ENCODE data around the gene BDP1. TPM values are rescaled to one million over a fixed set of nuclear protein-coding genes. Genes with fewer than 3 reads are reported as not detected.
"Not testable (repeated sequence)": the region's sequence is repeated elsewhere in the genome, so short reads cannot be mapped to it uniquely, and the experiment has no call there.

The BDP1 gene
- total and polyA plus RNA-seq, 4 donors, result 27.3 to 63.1 (median 35.8) TPM

GRCh38 chr5:71457106-71457505 is 1.7 kb downstream of the BDP1 start:
- Histone ChIP-seq H3K27ac (ENCODE audit: low read depth, low read length) (no peak overlapping the region), H3K27me3 (ENCODE audit: control insufficient read depth, insufficient read depth, low read length) (peaks cover 1% of the 10 kb centered on the region), H3K9me3 (ENCODE audit: control insufficient read depth, insufficient read depth, low read length) (no peaks in the 10 kb centered on the region), H3K4me1 (ENCODE audit: control insufficient read depth, insufficient read depth, low read length) (peaks cover 9% of the 10 kb centered on the region), H3K36me3 (ENCODE audit: control insufficient read depth, insufficient read depth, low read length) (peaks cover 21% of the 10 kb centered on the region), H3K4me3 (ENCODE audit: low read depth, low read length) (peak overlapping the region; percentile 97)
- WGBS (ENCODE audit: insufficient coverage), result 97% methylated on average over 7 of the region's 8 CpGs
- DNase-seq (ENCODE audit: low read depth in 4 of 6, low spot score in 6 of 6), result no peak

- H3K4me1 ChIP-seq (ENCODE audit: control insufficient read depth, insufficient read depth, low read length), result peaks cover 4% of the 10 kb centered on the region
- no peak overlapping the region for H3K4me3 ChIP-seq (ENCODE audit: low read depth, low read length)
- H3K9me3 ChIP-seq (ENCODE audit: control insufficient read depth, insufficient read depth, low read length), result no peaks in the 10 kb centered on the region
- H3K27me3 ChIP-seq (ENCODE audit: control insufficient read depth, insufficient read depth, low read length), result no peaks in the 10 kb centered on the region
- no peak for DNase-seq (ENCODE audit: low read depth in 4 of 6, low spot score in 6 of 6)
- peaks cover 50% of the 10 kb centered on the region for H3K36me3 ChIP-seq (ENCODE audit: control insufficient read depth, insufficient read depth, low read length)
- no peak overlapping the region for H3K27ac ChIP-seq (ENCODE audit: low read depth, low read length)
- no CpG with 5 or more reads among the region's 1 CpG for WGBS (ENCODE audit: insufficient coverage)
These were observed 5.2 kb downstream of the BDP1 start for GRCh38 chr5:71460693-71461092.

GRCh38 chr5:71461360-71461759 is 5.9 kb downstream of the BDP1 start:
- H3K27me3 ChIP-seq (ENCODE audit: control insufficient read depth, insufficient read depth, low read length), result no peaks in the 10 kb centered on the region
- peaks cover 4% of the 10 kb centered on the region for H3K4me1 ChIP-seq (ENCODE audit: control insufficient read depth, insufficient read depth, low read length)
- peaks cover 51% of the 10 kb centered on the region for H3K36me3 ChIP-seq (ENCODE audit: control insufficient read depth, insufficient read depth, low read length)
- H3K9me3 ChIP-seq (ENCODE audit: control insufficient read depth, insufficient read depth, low read length), result no peaks in the 10 kb centered on the region
- WGBS (ENCODE audit: insufficient coverage), result no CpG with 5 or more reads among the region's 3 CpGs
- no peak overlapping the region for H3K4me3 ChIP-seq (ENCODE audit: low read depth, low read length)
- DNase-seq (ENCODE audit: low read depth in 4 of 6, low spot score in 6 of 6), result no peak
- H3K27ac ChIP-seq (ENCODE audit: low read depth, low read length), result no peak overlapping the region

- H3K9me3 ChIP-seq (ENCODE audit: control insufficient read depth, insufficient read depth, low read length), result no peaks in the 10 kb centered on the region
- DNase-seq (ENCODE audit: low read depth in 4 of 6, low spot score in 6 of 6), result no peak
- no CpG with 5 or more reads among the region's 9 CpGs for WGBS (ENCODE audit: insufficient coverage)
- peaks cover 48% of the 10 kb centered on the region for H3K36me3 ChIP-seq (ENCODE audit: control insufficient read depth, insufficient read depth, low read length)
- H3K4me1 ChIP-seq (ENCODE audit: control insufficient read depth, insufficient read depth, low read length), result no peaks in the 10 kb centered on the region
- H3K27ac ChIP-seq (ENCODE audit: low read depth, low read length), result no peak overlapping the region
- H3K4me3 ChIP-seq (ENCODE audit: low read depth, low read length), result no peak overlapping the region
- H3K27me3 ChIP-seq (ENCODE audit: control insufficient read depth, insufficient read depth, low read length), result no peaks in the 10 kb centered on the region
These were observed 15.7 kb downstream of the BDP1 start for GRCh38 chr5:71471193-71471592.

- no peaks in the 10 kb centered on the region for H3K27me3 ChIP-seq (ENCODE audit: control insufficient read depth, insufficient read depth, low read length)
- WGBS (ENCODE audit: insufficient coverage), result 35% methylated on average over 2 of the region's 3 CpGs
- no peaks in the 10 kb centered on the region for H3K4me1 ChIP-seq (ENCODE audit: control insufficient read depth, insufficient read depth, low read length)
- H3K36me3 ChIP-seq (ENCODE audit: control insufficient read depth, insufficient read depth, low read length), result peaks cover 51% of the 10 kb centered on the region
- no peak overlapping the region for H3K4me3 ChIP-seq (ENCODE audit: low read depth, low read length)
- DNase-seq (ENCODE audit: low read depth in 4 of 6, low spot score in 6 of 6), result peak in 2 of 6 donors; percentile 9 to 13
- no peaks in the 10 kb centered on the region for H3K9me3 ChIP-seq (ENCODE audit: control insufficient read depth, insufficient read depth, low read length)
- H3K27ac ChIP-seq (ENCODE audit: low read depth, low read length), result no peak overlapping the region
These were observed 20.4 kb downstream of the BDP1 start for GRCh38 chr5:71475788-71476384.

GRCh38 chr5:71481441-71481840 is 26.0 kb downstream of the BDP1 start:
- Histone ChIP-seq H3K4me3 (ENCODE audit: low read depth, low read length) (no peak overlapping the region), H3K27ac (ENCODE audit: low read depth, low read length) (no peak overlapping the region), H3K27me3 (ENCODE audit: control insufficient read depth, insufficient read depth, low read length) (no peaks in the 10 kb centered on the region), H3K9me3 (ENCODE audit: control insufficient read depth, insufficient read depth, low read length) (no peaks in the 10 kb centered on the region), H3K36me3 (ENCODE audit: control insufficient read depth, insufficient read depth, low read length) (peaks cover 31% of the 10 kb centered on the region), H3K4me1 (ENCODE audit: control insufficient read depth, insufficient read depth, low read length) (no peaks in the 10 kb centered on the region)
- DNase-seq (ENCODE audit: low read depth in 4 of 6, low spot score in 6 of 6), result no peak

GRCh38 chr5:71482132-71482531 is 26.7 kb downstream of the BDP1 start:
- no CpG with 5 or more reads among the region's 2 CpGs for WGBS (ENCODE audit: insufficient coverage)
- Histone ChIP-seq H3K27me3 (ENCODE audit: control insufficient read depth, insufficient read depth, low read length) (no peaks in the 10 kb centered on the region), H3K9me3 (ENCODE audit: control insufficient read depth, insufficient read depth, low read length) (no peaks in the 10 kb centered on the region), H3K4me3 (ENCODE audit: low read depth, low read length) (no peak overlapping the region), H3K4me1 (ENCODE audit: control insufficient read depth, insufficient read depth, low read length) (no peaks in the 10 kb centered on the region), H3K27ac (ENCODE audit: low read depth, low read length) (no peak overlapping the region), H3K36me3 (ENCODE audit: control insufficient read depth, insufficient read depth, low read length) (peaks cover 29% of the 10 kb centered on the region)
- peak in 1 of 6 donors; percentile 3 for DNase-seq (ENCODE audit: low read depth in 4 of 6, low spot score in 6 of 6)

- no CpG with 5 or more reads among the region's 2 CpGs for WGBS (ENCODE audit: insufficient coverage)
- Histone ChIP-seq H3K4me1 (ENCODE audit: control insufficient read depth, insufficient read depth, low read length) (no peaks in the 10 kb centered on the region), H3K4me3 (ENCODE audit: low read depth, low read length) (no peak overlapping the region), H3K27ac (ENCODE audit: low read depth, low read length) (no peak overlapping the region), H3K9me3 (ENCODE audit: control insufficient read depth, insufficient read depth, low read length) (no peaks in the 10 kb centered on the region), H3K36me3 (ENCODE audit: control insufficient read depth, insufficient read depth, low read length) (peaks cover 32% of the 10 kb centered on the region), H3K27me3 (ENCODE audit: control insufficient read depth, insufficient read depth, low read length) (no peaks in the 10 kb centered on the region)
- no peak for DNase-seq (ENCODE audit: low read depth in 4 of 6, low spot score in 6 of 6)
These were observed 27.9 kb downstream of the BDP1 start for GRCh38 chr5:71483355-71483754.

- 100% methylated on average over 1 of the region's 5 CpGs for WGBS (ENCODE audit: insufficient coverage)
These were observed 37.6 kb downstream of the BDP1 start for GRCh38 chr5:71492817-71493615.

GRCh38 chr5:71494202-71494601 is 38.8 kb downstream of the BDP1 start:
- not testable (repeated sequence) for H3K9me3 ChIP-seq (ENCODE audit: control insufficient read depth, insufficient read depth, low read length); H3K27me3 ChIP-seq (ENCODE audit: control insufficient read depth, insufficient read depth, low read length); H3K4me3 ChIP-seq (ENCODE audit: low read depth, low read length); H3K27ac ChIP-seq (ENCODE audit: low read depth, low read length); H3K4me1 ChIP-seq (ENCODE audit: control insufficient read depth, insufficient read depth, low read length); DNase-seq (ENCODE audit: low read depth in 4 of 6, low spot score in 6 of 6)
- WGBS (ENCODE audit: insufficient coverage), result 100% methylated on average over 1 of the region's 4 CpGs
- H3K36me3 ChIP-seq (ENCODE audit: control insufficient read depth, insufficient read depth, low read length), result peaks cover 28% of the 10 kb centered on the region

More at GRCh38 chr5:71492817-71493615, 37.6 kb downstream of the BDP1 start:
- no peaks in the 10 kb centered on the region for H3K27me3 ChIP-seq (ENCODE audit: control insufficient read depth, insufficient read depth, low read length)
- no peaks in the 10 kb centered on the region for H3K4me1 ChIP-seq (ENCODE audit: control insufficient read depth, insufficient read depth, low read length)
- no peak overlapping the region for H3K27ac ChIP-seq (ENCODE audit: low read depth, low read length)
- no peak for DNase-seq (ENCODE audit: low read depth in 4 of 6, low spot score in 6 of 6)
- no peaks in the 10 kb centered on the region for H3K9me3 ChIP-seq (ENCODE audit: control insufficient read depth, insufficient read depth, low read length)
- peaks cover 28% of the 10 kb centered on the region for H3K36me3 ChIP-seq (ENCODE audit: control insufficient read depth, insufficient read depth, low read length)
- H3K4me3 ChIP-seq (ENCODE audit: low read depth, low read length), result no peak overlapping the region

All from spinal cord (tissue), 10 donors.